Adrenal gland (tissue), 5 donors: Measurements from ENCODE around the gene OR6C74.

ENCODE experiments used
- POLR2A ChIP-seq, 2 donors: fragments of 450-650 bp; IDR thresholded peaks; one replicate each; pipeline ENCODE4 v1.6.1; 2017; ENCODE audit warnings: antibody characterized with exemption in 2 of 2, mild to moderate bottlenecking in 2 of 2, moderate library complexity in 1 of 2
- TF ChIP-seq, protein P1 (sequence below), 6 experiments: fragments of 450-650 bp in 4 of 6; fragments of 200-600 bp in 2 of 6; sonication (generic) in 1 of 6; IDR thresholded peaks; 1 replicate in 5 of 6; 2 replicates in 1 of 6; pipeline versions ENCODE4 v1.5.1 to v1.8.0; 2016 to 2021; ENCODE audit warnings: antibody characterized with exemption in 6 of 6, mild to moderate bottlenecking in 2 of 6, moderate library complexity in 1 of 6
- donor health status: DM: no; HTN: no; CAD: no.

DNA sequence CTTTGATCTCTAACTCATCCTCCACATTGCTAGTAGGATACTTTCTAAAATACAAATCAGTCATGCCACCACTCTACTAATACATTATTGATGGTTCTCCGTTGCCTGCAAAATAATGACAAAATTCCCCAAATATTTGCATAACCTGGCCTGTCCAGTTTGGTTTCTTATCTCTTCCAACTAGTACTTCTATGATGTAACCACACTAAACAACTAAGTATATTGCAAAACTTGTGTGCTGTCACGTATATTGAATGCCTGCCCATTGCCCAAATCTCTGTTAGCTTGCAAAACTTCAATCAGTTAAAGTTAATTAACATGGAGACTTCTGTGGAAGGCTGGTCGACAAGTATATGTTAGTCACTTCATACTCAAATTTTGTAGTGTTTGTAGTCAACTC, 6.5 kb downstream of the OR6C74 start:
- TF ChIP-seq, protein P1, sequence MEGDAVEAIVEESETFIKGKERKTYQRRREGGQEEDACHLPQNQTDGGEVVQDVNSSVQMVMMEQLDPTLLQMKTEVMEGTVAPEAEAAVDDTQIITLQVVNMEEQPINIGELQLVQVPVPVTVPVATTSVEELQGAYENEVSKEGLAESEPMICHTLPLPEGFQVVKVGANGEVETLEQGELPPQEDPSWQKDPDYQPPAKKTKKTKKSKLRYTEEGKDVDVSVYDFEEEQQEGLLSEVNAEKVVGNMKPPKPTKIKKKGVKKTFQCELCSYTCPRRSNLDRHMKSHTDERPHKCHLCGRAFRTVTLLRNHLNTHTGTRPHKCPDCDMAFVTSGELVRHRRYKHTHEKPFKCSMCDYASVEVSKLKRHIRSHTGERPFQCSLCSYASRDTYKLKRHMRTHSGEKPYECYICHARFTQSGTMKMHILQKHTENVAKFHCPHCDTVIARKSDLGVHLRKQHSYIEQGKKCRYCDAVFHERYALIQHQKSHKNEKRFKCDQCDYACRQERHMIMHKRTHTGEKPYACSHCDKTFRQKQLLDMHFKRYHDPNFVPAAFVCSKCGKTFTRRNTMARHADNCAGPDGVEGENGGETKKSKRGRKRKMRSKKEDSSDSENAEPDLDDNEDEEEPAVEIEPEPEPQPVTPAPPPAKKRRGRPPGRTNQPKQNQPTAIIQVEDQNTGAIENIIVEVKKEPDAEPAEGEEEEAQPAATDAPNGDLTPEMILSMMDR (IDR thresholded peaks at IDR 0.05), result no peak
- no peak for TF ChIP-seq POLR2A (IDR thresholded peaks at IDR 0.05)
